Hematopoietic multipotent progenitor cell treated with erythropoietin and hydrocortisone succinate and interleukin-3 and kit ligand, for 8 days (in vitro differentiated cells): ENCODE measurements around the gene PPP2R5C.

Experiments
- DNase-seq: peaks from one replicate; pipeline ENCODE4 v3.0.0-alpha.2; 2015

The PPP2R5C gene

DNA sequence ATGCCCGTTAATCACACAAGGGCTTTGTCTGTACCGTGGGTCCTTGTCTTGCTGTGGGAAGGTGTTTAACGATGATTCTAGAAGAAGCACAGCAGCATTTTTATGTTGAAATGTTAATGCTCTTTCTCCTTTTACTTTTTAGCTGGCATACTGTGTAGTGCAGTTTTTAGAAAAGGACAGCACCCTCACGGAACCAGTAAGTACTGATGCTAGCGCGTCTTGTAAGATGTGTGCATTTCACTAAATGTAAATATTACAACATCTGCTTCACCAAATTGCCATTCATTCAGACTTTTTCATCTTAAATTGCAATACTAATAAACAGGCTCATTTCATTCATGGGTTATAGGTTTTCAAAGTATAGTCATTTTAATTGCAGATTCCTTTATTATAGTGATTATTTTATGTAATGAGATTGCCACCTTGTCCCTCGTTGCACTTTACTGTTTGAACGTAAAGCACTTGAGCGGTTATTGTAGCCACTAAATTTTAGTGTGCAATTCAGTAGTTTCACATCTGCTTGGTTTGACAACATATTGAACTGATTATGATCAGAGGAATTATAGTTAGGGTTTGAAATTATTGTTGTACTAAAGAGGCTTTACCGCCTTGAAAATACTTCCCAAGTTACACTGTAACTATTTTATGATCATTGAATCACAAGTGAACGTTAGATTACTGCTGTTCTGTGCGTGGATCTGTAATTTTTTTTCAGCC, 133.0 kb downstream of the PPP2R5C start:
- DNase-seq = no peak

DNA sequence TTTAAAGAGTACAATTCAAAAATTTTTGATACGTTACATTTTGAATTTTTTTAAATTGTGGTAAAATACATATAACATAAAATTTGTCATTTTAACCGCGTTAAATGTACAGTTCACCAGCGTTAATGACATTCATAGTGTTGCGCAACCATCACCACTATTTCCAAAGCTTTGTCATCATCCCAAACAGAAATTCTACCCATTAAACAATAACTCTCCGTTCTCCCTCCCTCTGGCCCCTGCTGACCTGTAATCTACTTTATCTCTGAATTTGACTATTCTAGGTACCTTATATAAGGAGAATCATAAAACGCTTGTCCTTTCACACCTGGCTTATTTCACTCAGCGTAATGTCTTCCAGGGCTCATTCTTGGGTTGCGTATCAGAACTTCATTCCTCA, 133.7 kb downstream of the PPP2R5C start:
- no peak for DNase-seq

DNA sequence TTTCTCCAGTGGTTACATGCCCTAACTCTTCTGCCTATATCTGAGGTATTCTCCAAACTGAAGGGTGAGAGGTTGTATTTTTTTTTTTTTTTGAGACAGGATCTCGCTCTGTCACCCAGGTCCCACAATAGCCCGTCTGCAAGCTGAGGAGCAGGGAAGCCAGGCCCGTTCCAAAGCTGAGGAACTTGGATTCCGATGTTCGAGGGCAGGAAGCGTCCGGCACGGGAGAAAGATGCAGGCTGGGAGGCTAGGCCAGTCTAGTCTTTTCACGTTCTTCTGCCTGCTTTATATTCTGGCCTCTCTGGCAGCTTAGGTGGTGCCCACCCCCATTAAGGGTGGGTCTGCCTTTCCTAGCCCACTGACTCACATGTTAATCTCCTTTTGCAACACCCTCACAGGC, 135.8 kb downstream of the PPP2R5C start:
- no peak for DNase-seq

DNA sequence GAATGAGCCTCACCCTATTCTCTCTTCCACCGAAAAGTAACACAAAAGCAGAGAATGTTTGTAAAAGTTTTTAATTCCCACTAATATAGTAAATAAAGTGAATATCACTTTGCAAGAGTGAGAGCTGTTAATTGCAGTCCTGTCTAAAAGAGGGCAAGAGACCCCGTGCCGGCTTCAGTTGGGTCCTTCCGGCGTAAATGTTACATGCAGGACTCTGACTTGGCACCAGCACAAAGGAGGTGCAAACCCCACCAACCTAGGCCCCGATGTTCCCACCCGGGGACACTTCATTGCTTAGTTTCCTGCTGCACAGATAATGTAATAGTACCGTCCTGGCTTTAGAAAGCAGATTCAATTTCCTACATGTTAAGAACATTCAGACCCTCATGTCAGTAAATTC, 136.9 kb downstream of the PPP2R5C start:
- DNase-seq = no peak

DNA sequence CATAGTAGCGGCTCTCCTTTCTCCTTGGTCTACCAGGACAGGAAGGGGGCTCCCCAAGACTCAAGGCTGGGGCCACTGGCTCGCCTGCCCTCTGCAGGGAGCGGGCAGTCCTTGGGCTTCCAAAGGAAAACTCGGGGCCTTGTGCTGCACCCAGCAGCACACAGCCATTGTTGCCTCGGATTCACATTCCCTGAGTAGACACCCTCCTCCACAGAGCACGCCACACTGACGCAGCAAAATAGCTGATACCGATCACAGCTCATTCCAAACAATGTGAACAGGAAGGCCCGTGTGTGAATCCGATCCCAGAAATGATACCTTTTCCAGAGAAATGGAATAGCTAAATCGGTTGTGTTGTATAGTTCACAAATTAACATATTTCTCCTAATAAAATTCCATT, 137.8 kb downstream of the PPP2R5C start:
- no peak for DNase-seq

DNA sequence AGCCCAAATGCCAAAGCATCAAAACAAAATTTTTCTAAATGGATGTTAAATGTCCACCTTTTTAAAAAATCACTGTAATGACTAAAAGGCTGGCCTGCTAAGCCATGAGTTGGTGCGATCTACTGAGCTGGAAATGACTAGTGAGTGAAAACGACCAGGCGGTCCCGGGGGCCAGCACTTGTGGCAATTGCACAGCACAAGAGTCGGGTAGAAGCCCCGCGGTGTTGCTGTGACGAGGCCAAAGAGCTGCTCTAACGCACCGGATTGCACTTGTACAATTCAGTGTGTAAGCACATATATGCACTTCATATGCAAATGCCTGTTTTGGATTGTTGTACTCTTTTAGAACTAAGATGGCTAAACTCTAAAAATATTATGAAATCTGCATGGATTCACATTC, 138.7 kb downstream of the PPP2R5C start:
- no peak for DNase-seq

DNA sequence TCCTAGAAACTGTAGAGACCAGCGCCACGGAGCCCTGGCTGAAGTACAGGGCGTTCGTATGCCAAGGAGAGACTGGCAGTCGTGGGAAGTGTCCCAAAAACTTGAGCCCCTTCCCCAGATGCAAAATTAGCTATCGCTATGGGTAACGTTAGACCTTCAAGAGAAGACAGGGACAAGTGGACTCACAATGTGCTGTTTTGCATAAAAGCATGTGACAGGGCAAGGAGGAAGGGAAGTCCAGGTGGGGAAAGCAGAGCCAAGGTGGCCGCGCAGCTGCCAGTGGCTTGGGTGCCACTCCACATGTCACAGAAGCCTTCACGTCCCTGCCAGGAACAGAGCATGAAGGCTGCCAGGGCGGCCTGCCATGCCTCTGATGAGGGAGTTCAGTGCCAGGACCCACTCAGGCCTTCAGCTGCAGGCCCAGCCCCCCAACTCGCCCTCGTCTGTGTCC, 141.6 kb downstream of the PPP2R5C start:
- DNase-seq = no peak

DNA sequence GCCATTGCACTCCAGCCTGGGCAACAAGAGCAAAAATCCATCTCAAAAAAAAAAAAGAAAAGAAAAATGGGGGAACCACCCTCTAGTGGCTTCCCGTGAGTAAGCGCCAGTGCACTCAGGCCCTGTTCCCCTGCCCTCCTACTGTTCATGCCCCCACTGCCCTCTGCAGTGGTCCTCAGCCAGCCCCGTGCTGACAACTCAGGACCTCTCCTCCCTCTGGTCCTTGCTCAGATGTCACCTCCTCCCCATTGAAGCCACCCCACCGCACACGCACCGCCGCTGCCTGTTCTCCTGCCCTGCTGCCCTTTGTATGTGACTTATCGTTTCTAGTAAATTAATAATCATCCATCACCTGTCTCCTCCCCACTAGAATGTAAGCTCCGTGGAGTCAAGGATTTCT, 144.1 kb downstream of the PPP2R5C start:
- DNase-seq = no peak

DNA sequence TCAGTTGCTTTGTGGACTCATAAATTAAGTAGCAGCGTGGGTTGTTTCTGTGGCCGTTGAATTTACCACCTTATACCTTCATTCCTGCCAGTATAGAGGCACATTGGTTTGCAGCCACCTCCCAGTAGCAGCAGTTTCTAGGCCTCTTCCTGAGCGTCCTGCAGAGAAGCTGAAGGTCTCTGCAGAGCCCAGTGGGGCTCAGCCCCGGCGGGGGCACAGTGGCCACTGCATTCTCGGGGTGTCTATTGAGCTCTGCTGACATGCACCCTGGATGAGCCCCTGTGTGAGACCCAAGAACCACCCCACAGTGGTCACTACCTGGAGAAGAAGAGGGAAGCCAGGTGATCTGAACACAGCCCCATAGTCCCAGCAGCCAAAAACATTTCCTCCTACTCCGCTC, 145.1 kb downstream of the PPP2R5C start:
- no peak for DNase-seq

DNA sequence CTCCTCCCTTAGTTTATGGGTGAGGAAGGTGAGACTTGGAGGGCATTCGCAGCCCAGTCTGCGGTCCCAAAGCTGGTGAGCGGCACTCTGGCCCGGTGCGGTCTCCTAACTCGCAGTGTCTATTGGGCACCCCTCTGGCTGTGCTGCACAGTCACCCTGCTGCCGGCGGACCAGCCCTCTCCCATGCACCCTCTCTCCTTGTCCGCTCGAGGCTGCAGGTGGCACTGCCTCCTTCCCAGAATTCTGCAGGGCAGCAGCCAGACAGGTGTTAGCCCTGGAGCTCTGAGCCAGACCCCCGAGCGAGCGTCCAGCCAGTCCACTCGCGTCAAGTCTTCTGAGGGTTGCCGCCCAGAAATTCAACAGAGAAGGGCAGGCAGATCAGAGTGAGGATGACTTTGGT, 146.1 kb downstream of the PPP2R5C start:
- DNase-seq = no peak

DNA sequence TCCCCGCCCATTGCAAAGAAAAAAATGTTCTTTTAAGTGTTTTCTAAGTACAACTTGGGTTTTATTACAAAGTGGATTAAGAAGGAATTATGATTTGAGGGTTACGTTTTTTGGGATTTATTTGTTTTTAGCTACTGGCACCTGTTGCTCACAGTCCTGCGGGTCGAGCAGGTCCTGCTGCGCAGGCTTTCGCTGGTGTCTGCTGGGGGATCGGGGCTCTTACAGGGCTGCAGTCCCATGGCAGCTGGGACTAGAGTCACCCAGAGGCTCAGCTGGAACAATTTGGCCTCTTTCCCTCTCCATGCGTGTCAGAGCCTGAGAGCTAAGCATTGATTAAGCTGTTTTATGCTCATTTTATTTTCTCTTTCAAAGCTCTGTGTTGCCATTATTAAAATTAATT, 147.3 kb downstream of the PPP2R5C start:
- no peak for DNase-seq

DNA sequence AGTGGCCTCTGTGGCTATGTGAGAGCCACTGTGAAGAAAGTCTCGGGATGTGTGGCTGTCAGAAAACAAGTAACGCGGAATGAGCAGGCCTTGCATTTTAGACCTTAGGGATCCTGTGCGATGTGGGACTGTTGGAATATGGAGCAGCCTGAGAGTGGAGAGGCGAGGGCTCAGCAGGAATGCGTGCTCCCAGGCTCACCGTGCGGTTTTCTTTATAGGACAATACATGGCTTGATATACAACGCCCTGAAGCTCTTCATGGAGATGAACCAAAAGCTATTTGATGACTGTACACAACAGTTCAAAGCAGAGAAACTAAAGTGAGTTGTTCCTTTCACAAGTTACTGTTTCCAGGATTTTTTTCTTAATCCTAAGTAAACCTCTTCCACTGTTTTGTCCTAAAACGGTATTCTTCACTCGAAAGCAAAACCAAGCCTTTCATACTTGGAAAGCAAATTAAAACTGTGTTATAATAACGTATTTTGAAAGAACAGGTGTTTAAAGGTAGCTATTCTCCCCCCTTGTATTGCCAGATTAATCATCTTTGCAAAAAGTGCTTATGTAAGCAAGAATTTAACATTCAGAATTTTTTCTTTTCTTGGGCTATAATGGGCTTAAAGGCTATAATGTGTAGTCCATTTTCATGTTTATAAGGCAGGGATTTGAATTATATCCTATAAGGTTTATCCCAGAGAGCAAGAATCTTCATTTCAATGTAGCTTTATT, 148.0 kb downstream of the PPP2R5C start:
- DNase-seq = no peak

DNA sequence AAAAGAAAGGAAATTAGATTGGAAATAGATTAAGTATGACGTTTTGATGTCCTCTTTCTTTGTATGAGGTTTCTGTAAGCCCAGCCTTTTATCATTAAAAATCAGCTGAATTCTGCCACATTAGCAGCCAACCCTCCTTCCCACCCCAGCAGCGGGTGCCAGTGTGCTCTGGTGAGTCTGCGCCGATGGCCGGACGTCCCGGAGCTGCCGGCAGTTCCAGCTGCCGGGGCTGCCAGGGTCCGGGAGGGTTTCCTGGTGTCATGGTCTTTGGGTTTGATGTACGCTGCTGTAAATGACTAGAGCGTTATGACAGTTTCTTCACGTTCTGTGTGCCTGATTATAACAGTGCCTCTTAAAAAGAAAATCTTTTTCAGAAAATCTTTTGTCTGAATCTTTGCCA, 151.3 kb downstream of the PPP2R5C start:
- DNase-seq = no peak

DNA sequence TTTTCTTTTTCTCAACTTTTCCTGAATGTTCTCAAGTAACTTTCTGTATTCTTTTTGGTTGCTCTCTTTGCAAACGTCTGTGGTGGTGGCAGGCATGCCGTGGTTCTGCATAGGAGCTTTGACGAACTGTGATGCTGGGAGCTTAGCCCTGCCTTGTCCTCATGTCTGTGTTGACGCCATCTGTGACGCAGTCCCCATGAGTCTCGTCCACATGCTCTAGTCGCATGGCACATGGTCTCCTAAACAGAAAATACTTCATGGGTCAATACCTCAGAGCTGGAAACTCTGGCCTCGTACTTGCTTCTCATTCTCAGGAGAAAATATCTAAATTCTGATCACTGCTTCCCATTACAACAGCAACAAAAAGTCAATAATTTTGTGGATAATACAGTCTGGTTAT, 152.6 kb downstream of the PPP2R5C start:
- DNase-seq = no peak

DNA sequence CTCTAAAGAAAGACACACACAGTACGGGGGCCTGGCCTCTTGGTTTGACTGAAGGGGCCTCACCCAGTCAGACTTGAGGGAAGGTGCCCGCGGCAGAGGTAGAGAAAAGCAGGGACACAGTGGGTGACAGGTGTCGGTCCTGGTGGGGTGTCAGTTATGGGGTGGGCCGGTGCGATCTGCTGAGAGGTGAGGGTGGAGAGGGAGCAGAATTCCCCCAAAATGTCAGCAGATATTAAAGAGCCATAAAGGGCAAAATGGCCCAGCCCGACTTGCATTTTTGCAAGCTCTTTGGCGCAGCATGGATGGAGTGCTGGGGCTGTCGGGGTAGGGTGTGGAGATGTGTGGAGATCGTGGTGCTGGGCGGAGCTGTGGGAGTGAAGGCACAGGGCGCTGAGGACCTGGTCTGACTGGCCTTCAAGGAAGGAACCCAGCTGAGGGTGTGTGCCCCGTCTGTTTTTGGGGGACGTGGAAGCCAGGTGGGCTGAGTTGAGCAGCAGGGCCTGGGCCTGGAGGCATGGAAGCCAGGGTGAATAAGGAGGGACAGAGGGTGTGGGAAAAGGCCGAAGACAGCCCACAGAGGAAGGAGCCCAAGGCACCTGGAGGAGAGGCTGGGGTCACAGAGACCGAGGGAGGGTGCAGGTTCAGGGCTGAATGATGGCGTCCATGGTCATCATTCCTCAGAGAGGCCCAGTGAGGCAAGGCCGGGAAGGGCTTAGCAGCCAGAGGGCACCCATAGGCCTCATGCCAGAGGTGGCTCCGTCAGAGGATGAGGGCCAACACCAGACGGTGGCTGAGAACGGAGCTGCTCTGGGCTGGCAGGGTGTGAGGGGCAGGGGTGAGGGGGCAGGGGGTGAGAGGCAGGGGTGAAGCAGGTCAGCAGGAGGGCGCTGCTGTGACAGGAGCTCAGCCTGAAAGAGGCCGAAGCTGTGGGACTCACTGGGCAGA, 154.6 kb downstream of the PPP2R5C start:
- DNase-seq = no peak

DNA sequence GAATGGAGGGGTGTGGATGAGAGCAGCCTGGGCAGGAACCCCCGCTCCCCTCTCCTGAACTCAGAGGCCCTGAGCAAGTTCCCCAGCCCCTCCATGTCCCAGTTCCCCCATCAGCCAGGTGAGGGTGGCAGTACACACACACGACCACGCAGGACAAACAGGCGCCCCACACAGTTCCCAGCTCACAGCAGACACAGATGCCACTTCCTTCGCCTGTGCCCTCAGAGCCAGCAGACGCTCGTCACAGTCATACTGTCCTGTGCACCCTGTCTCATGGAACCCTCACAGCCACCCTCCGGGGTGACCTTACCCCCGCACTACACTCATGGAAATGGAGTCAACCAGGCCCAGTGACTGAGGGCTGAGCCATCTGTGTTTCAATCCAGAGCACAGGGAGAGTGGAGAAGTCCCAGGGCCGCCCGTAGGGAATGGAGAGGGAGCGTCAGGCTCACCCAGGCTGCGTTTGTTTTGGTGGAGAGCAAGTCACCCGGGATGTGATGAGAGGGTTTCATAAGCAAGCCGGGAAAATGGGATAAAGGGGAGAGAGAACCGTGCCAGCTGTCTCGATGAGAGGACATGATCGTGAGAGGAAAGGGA, 155.4 kb downstream of the PPP2R5C start:
- DNase-seq = no peak

DNA sequence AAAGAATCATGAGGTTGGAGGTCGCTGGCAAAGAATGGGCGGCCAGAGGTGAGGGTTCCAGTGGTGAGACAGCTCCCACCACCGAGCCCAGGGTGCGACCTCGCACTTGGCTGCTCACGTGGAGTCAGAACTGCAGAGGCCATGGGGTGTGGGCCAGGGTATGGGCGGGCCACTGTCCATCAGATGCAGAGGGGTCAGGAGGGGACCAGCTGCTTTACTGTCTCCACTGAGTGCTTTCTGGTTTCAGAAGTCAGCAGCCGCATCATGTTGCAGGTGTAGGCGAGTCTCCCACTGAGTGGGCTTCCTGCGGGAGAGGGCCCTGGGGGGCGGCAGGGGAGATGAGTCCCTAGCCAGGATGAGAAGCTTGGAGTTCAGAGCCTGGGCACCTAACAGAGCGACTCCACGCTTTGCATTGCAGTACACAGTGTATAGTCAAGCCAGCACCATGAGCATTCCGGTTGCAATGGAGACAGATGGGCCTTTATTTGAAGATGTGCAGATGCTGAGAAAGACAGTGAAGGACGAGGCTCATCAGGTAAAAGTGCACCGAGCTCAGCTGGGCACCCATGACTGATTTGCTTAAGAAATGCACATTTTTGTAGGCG, 156.0 kb downstream of the PPP2R5C start:
- DNase-seq = no peak

DNA sequence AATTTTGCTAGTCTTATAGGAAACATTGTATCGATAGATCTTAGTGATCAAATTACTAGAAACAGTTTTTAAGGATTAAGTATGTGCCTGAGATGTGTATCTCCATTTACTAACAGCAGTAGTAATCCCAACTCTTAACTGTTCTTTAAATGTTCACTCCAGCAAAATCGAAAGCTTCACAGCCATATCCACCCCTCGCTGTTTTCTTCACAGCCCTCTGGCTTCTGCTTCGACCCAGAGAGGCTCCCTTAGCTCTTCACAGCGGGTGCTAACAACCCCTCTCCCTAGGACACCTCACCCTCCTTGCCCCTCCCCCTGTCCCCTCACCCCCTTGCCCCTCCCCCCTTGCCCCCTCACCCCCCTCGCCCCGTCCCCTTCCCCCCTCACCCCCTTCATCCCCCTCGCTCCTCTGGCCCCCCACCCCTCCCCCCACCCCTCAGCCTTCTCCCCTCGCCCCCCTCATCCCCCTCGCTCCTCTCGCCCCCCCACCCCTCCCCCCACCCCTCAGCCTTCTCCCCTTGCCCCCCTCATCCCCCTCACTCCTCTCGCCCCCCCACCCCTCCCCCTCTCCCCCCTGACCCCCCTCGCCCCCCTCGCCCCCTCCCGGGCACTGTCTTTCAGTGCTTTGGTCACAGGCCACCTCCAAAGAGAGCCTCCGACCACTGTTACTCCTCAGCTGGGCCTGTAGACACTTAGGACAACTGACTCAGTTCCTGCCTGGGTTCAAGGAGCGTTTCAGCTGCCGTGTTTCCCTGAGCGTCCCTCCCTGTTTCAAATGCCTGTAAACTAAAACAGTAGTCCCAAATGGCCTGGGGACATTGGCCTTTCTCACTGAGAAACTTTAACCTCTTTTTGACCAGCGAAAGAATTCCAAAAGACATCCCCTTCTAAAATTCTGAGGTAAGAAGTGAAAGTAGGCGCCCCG, 156.8 kb downstream of the PPP2R5C start:
- DNase-seq = no peak

DNA sequence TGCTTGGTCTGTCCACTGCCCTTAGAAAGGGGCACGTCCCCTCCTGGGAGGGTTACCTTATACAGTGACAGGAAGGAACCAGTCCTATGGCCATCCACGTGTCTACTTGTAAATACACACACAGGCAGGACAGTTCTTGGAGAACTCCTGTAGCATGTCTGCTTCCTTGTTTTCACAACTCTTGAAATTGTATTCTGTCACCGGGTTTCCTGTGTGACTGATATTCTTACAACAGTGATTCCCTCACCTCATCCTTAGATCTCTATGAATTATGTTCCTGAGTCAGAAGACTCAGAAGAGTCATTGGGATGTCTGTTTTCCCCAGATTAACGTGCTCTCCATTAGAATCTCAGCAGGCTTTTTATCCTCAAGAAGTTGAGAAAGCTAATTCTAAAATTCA, 158.8 kb downstream of the PPP2R5C start:
- DNase-seq = no peak

DNA sequence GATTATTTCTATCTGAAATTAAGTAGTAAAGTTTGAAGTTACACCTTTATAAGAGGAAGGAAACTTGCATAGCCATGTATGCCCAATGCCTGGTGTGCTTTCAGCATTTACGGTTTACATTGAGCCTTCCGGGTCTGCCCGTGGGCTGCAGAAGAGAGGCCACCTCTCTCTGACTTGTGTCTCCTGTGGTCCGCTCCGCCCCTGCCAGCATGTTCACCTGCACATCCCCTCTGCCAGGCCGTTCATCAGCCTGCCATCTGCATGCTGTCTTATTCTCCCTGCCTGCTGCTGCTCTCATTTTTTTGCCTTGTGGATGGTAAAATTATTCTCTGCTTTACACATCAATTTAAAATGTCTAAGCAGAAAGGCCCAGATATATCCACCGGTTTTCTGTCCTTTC, 161.4 kb downstream of the PPP2R5C start:
- no peak for DNase-seq

DNA sequence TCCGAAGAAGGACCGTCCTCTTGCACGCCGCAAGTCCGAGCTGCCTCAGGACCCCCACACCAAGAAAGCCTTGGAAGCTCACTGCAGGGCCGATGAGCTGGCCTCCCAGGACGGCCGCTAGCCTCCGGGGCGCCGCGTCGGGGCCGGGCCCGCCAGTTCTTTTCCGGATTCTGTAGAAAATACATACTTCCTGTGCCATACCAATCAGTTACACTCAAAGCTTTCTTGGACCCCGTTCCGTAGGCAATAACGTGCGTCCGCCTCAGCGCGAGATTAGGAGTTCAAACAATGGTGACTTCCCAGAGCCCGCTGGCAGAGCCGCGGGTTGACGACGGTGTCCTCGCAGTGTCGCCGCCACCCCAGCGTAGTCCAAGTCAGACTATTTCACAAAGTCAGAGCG, 163.6 kb downstream of the PPP2R5C start:
- no peak for DNase-seq

DNA sequence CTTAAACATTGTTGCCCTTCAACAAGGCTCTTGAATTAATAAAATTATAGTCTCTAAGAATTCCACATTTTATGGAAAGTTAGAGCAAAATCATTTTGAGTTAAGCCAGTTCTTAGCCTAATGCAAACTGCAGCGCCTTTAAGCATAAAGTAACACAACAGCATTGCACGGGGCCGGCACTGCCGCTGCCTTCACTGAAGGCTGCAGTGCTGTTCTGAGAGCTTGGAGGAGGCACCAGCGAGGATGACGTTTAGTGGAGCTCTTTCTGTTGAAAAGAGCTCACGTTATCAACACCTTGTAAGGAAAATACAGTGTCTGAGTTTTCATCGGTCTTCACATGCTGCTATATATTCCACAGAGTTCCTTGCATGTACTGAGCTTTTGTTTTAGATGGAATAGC, 164.6 kb downstream of the PPP2R5C start:
- DNase-seq = no peak
